ENCODE measurements around the gene KRT34.

GRCh38 chr17:41421617-41422016, 39.5 kb upstream of the KRT34 start:
- no peak for TF ChIP-seq CTCF (IDR thresholded peaks at IDR 0.05)
- no peak for TF ChIP-seq POLR2A (IDR thresholded peaks at IDR 0.05)
- no peak for TF ChIP-seq EP300 (IDR thresholded peaks at IDR 0.05)

Data from ovary (tissue), 3 donors.